Measurements from ENCODE around the gene SRRT. TPM values are rescaled to one million over a fixed set of nuclear protein-coding genes. Genes with fewer than 3 reads are reported as not detected.
A peak's percentile ranks its signal among the peaks of the same experiment; 100 is the strongest.

Gene SRRT
- total and polyA plus RNA-seq, 7 donors: 31.8 to 106 (median 45.6) TPM

- H3K36me3 ChIP-seq: peaks cover 60 to 81% (median 71%) of the 10 kb centered on the region in 4 donors
- H3K4me3 ChIP-seq: no peak overlapping the region
- no peaks in the 10 kb centered on the region for H3K9me3 ChIP-seq
- peaks cover 0 to 30% (median 25%) of the 10 kb centered on the region in 4 donors for H3K4me1 ChIP-seq
- H3K27ac ChIP-seq: no peak overlapping the region
- intact Hi-C loops (cut with DNase I): no loop called here
- WGBS, 2 donors: 79 to 80% methylated on average over 22 of the region's 22 CpGs
- TF ChIP-seq POLR2AphosphoS5 (IDR thresholded peaks at IDR 0.05): no peak
- TF ChIP-seq POLR2A (IDR thresholded peaks at IDR 0.05): no peak
- TF ChIP-seq, protein P1, sequence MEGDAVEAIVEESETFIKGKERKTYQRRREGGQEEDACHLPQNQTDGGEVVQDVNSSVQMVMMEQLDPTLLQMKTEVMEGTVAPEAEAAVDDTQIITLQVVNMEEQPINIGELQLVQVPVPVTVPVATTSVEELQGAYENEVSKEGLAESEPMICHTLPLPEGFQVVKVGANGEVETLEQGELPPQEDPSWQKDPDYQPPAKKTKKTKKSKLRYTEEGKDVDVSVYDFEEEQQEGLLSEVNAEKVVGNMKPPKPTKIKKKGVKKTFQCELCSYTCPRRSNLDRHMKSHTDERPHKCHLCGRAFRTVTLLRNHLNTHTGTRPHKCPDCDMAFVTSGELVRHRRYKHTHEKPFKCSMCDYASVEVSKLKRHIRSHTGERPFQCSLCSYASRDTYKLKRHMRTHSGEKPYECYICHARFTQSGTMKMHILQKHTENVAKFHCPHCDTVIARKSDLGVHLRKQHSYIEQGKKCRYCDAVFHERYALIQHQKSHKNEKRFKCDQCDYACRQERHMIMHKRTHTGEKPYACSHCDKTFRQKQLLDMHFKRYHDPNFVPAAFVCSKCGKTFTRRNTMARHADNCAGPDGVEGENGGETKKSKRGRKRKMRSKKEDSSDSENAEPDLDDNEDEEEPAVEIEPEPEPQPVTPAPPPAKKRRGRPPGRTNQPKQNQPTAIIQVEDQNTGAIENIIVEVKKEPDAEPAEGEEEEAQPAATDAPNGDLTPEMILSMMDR (IDR thresholded peaks at IDR 0.05): no peak
- TF ChIP-seq EP300 (IDR thresholded peaks at IDR 0.05): no peak
- H3K27me3 ChIP-seq: no peaks in the 10 kb centered on the region
- no peak for DNase-seq
These were observed 10.7 kb downstream of the SRRT start for GRCh38 chr7:100885440-100886141.

- intact Hi-C loops (cut with DNase I): no loop called here
- Histone ChIP-seq H3K9me3 (no peaks in the 10 kb centered on the region), H3K4me3 (no peak overlapping the region), H3K36me3 (peaks cover 59 to 73% (median 68%) of the 10 kb centered on the region in 4 donors), H3K4me1 (peaks cover 0 to 37% (median 32%) of the 10 kb centered on the region in 4 donors), H3K27ac (no peak overlapping the region), H3K27me3 (no peaks in the 10 kb centered on the region)
- WGBS, 2 donors: 92 to 93% methylated on average over 27 of the region's 27 CpGs
- TF ChIP-seq, protein P1 (IDR thresholded peaks at IDR 0.05): no peak
- DNase-seq: no peak
These were observed 11.4 kb downstream of the SRRT start for GRCh38 chr7:100886142-100886935.

DNA sequence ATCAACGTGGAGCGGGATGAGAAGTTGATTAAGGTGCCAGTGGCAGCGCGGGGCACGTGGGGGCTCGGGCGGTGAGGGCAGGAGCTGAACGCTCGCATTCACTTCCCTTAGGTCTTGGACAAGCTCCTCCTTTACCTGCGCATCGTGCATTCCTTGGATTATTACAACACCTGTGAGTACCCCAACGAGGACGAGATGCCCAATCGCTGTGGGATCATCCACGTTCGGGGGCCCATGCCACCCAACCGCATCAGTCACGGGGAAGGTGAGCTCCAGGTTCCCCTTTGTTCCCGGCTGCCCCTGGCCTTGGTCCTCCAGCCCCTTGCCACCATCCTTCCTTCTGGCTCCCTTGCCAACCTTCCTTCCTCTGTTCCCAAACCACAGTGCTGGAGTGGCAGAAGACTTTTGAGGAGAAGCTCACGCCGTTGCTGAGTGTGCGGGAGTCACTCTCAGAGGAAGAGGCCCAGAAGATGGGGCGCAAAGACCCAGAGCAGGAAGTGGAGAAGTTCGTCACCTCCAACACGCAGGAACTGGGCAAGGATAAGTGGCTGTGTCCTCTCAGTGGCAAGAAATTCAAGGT, 12.1 kb downstream of the SRRT start:
- Histone ChIP-seq H3K27me3 (no peaks in the 10 kb centered on the region), H3K36me3 (peaks cover 53 to 66% (median 61%) of the 10 kb centered on the region in 4 donors), H3K4me1 (peaks cover 0 to 38% (median 32%) of the 10 kb centered on the region in 4 donors), H3K27ac (peak overlapping the region in 3 of 4 donors; percentile 90 to 94 (median 92)), H3K4me3 (no peak overlapping the region), H3K9me3 (no peaks in the 10 kb centered on the region)
- 81 to 86% methylated on average over 25 of the region's 25 CpGs for WGBS, 2 donors
- DNase-seq: no peak
- intact Hi-C loops (cut with DNase I): no loop called here
- TF ChIP-seq POLR2A (IDR thresholded peaks at IDR 0.05) (no peak), POLR2AphosphoS5 (IDR thresholded peaks at IDR 0.05) (no peak), EP300 (IDR thresholded peaks at IDR 0.05) (no peak)
- TF ChIP-seq, protein P1 (IDR thresholded peaks at IDR 0.05): no peak

DNA sequence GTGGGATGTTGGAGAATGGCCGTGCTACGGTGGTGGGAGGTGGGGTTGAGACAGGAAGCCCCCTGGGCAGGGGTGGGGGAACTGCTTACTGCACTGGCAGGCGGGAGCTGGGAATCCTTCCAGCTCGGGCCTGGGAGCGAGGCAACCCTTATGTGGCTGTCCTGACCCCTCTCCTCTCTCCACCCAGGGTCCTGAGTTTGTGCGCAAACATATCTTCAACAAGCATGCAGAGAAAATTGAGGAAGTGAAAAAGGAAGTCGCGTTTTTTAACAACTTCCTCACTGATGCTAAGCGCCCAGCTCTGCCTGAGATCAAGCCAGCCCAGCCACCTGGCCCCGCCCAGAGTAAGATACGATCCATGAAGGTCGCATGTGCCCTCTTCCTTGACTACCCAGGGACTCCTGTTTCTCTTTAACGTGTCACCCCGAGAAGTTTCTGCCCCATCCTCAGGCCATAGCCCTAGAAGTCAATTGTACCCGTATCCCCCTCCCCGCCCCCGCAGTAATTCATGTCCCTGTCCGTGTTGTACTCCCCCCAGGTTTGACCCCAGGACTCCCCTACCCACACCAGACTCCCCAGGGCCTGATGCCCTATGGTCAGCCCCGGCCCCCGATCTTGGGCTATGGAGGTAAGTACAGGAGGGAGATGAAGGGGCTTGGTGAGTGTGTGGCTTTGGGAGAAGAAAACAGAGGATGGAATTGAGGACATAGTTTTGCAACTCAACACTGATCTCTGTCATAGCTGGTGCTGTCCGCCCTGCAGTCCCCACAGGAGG, 12.8 kb downstream of the SRRT start:
- H3K9me3 ChIP-seq: no peaks in the 10 kb centered on the region
- H3K4me1 ChIP-seq: peaks cover 0 to 38% (median 32%) of the 10 kb centered on the region in 4 donors
- TF ChIP-seq EP300 (IDR thresholded peaks at IDR 0.05): no peak
- TF ChIP-seq POLR2A (IDR thresholded peaks at IDR 0.05): no peak
- TF ChIP-seq POLR2AphosphoS5 (IDR thresholded peaks at IDR 0.05): no peak
- TF ChIP-seq, protein P1 (IDR thresholded peaks at IDR 0.05): no peak
- H3K4me3 ChIP-seq: no peak overlapping the region
- DNase-seq: no peak
- H3K27ac ChIP-seq: peak overlapping the region; percentile 90 to 94 (median 93)
- 35 to 40% methylated on average over 21 of the region's 21 CpGs for WGBS, 2 donors
- intact Hi-C loops (cut with DNase I): no loop called here
- no peaks in the 10 kb centered on the region for H3K27me3 ChIP-seq
- H3K36me3 ChIP-seq: peaks cover 47 to 59% (median 54%) of the 10 kb centered on the region in 4 donors

Data from sigmoid colon (tissue), 7 donors.